Measurements from ENCODE around the gene TTC9B.

- TF ChIP-seq EZH2 (IDR thresholded peaks at IDR 0.05) = no peak
- TF ChIP-seq POLR2AphosphoS5 (IDR thresholded peaks at IDR 0.05; ENCODE audit: borderline replicate concordance, low read depth, low read length) = no peak
These were observed 47.5 kb upstream of the TTC9B start for GRCh38 chr19:40265763-40266099.

All from SK-N-MC (cell line).